Measurements from ENCODE around the gene ADSL.

ADSL gene

GRCh38 chr22:40404251-40405177 is 58.2 kb downstream of the ADSL start:
- in situ Hi-C loops (cut with HindIII; ENCODE audit: low pct_unique_long_range_greater_than_20kb, low sequenced_read_pairs): no loop called here
- DNase-seq (ENCODE audit: low read depth in 1 of 2, low spot score in 1 of 2): no peak
- TF ChIP-seq JUND (IDR thresholded peaks at IDR 0.05; ENCODE audit: low read depth): no peak

DNA sequence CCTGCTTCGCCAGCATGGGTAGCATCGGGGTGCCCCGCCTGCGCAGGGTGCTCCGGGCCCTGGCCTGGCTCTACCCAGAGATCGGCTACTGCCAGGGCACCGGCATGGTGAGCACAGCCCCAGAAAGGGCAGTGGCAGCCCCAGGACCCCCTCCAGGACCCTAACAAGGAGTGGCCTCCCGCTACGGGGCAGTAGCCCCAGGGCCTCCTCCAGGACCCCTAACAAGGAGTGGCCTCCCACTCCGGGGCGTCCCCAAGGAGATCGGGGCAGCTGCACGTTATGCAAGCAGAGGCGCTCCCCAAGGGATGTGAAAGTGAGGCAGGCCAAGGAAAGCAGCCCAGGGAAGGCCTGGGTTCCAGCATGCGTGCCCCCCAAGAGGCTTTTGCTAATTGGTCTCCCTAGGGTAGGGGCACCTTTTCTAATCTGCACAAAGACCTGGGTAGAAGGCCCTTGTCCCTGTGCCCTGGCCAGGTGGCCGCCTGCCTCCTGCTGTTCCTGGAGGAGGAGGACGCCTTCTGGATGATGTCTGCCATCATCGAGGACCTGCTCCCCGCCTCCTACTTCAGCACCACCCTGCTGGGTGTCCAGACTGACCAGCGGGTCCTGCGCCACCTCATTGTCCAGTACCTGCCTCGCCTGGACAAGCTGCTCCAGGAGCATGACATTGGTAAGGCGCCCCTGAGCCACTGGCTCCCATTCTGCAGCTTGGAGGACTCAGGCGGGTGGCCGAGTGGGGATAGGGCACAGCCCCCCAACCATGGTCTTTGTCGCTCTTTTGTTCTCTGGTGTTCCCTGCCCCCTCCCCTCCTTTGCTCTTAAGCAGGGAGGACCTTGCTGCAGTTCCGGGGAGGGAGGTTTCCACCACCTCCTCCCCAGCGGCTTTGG is 59.1 kb downstream of the ADSL start:
- no peak for TF ChIP-seq JUND (IDR thresholded peaks at IDR 0.05; ENCODE audit: low read depth)
- DNase-seq (ENCODE audit: low read depth in 1 of 2, low spot score in 1 of 2): no peak
- in situ Hi-C loops (cut with HindIII; ENCODE audit: low pct_unique_long_range_greater_than_20kb, low sequenced_read_pairs): no loop called here

GRCh38 chr22:40406063-40406890 is 60.0 kb downstream of the ADSL start:
- in situ Hi-C loops (cut with HindIII; ENCODE audit: low pct_unique_long_range_greater_than_20kb, low sequenced_read_pairs): no loop called here
- DNase-seq (ENCODE audit: low read depth in 1 of 2, low spot score in 1 of 2): no peak
- TF ChIP-seq JUND (IDR thresholded peaks at IDR 0.05; ENCODE audit: low read depth): no peak

GRCh38 chr22:40407021-40407761 is 60.9 kb downstream of the ADSL start:
- no peak for TF ChIP-seq JUND (IDR thresholded peaks at IDR 0.05; ENCODE audit: low read depth)
- no peak for DNase-seq (ENCODE audit: low read depth in 1 of 2, low spot score in 1 of 2)
- in situ Hi-C loops (cut with HindIII; ENCODE audit: low pct_unique_long_range_greater_than_20kb, low sequenced_read_pairs): no loop called here

GRCh38 chr22:40407831-40408717 is 61.8 kb downstream of the ADSL start:
- in situ Hi-C loops (cut with HindIII; ENCODE audit: low pct_unique_long_range_greater_than_20kb, low sequenced_read_pairs): no loop called here
- no peak for TF ChIP-seq JUND (IDR thresholded peaks at IDR 0.05; ENCODE audit: low read depth)

GRCh38 chr22:40408718-40409612 is 62.7 kb downstream of the ADSL start:
- no peak for TF ChIP-seq JUND (IDR thresholded peaks at IDR 0.05; ENCODE audit: low read depth)
- DNase-seq (ENCODE audit: low read depth in 1 of 2, low spot score in 1 of 2): no peak
- in situ Hi-C loops (cut with HindIII; ENCODE audit: low pct_unique_long_range_greater_than_20kb, low sequenced_read_pairs): no loop called here

More at GRCh38 chr22:40407831-40408717, 61.8 kb downstream of the ADSL start:
- DNase-seq (ENCODE audit: low read depth in 1 of 2, low spot score in 1 of 2): no peak

- DNase-seq (ENCODE audit: low read depth in 1 of 2, low spot score in 1 of 2): no peak
Measured at GRCh38 chr22:40409613-40410113, 63.4 kb downstream of the ADSL start.

GRCh38 chr22:40410272-40410671 is 64.0 kb downstream of the ADSL start:
- no peak for DNase-seq (ENCODE audit: low read depth in 1 of 2, low spot score in 1 of 2)
- no peak for TF ChIP-seq JUND (IDR thresholded peaks at IDR 0.05; ENCODE audit: low read depth)
- in situ Hi-C loops (cut with HindIII; ENCODE audit: low pct_unique_long_range_greater_than_20kb, low sequenced_read_pairs): no loop called here

More at GRCh38 chr22:40409613-40410113, 63.4 kb downstream of the ADSL start:
- in situ Hi-C loops (cut with HindIII; ENCODE audit: low pct_unique_long_range_greater_than_20kb, low sequenced_read_pairs): no loop called here
- TF ChIP-seq JUND (IDR thresholded peaks at IDR 0.05; ENCODE audit: low read depth): no peak

DNA sequence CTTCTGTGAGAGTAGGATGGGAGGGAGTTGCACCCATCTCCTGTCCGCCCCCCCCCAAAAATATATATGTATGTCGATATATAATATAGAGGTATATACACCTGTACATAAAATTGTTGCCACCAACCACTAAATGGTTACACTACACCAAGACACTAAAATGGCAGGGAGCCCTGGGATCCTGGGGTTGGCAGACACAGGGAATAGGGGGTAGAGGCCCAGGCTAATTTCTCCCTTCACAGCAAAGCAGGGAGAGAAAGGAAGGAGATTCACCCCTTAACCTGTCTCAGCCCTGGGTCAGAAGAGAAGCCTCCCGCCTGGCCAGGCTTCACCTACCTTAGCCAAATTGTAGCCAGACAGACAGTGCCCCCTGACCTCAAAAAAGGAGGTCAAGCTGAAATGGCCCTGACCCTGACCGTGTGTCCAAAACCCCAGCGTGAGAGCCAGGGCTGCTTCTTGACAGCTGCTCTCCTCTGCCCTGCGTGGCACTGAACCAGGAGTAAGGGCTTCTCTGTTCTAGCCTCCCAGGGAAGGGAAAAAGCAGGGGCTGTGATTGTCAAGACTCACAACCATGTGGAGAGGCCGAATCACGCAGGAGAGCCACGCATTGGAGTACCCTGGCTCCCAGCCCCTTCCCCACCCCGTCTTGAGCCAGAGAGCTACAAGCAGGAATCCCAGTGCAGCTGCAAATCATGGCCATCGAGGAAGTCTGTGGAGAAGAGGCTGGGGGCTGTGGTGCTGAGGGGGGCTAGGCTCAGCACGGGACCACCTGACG is 64.6 kb downstream of the ADSL start:
- DNase-seq (ENCODE audit: low read depth in 1 of 2, low spot score in 1 of 2): no peak
- in situ Hi-C loops (cut with HindIII; ENCODE audit: low pct_unique_long_range_greater_than_20kb, low sequenced_read_pairs): no loop called here
- no peak for TF ChIP-seq JUND (IDR thresholded peaks at IDR 0.05; ENCODE audit: low read depth)
